A204.1 (cell line): Measurements from ENCODE around the gene YIPF1.

Experiments used
- FAIRE-seq: peaks from 2 replicates; lab custom pipeline; 2012; peaks lifted over from hg19 to GRCh38; lab: Jason Lieb, UNC

YIPF1 gene

GRCh38 chr1:53889304-53890298, at the start of gene YIPF1:
TSS of gene YIPF1 (minus strand) at chr1:53889797. CDS start at chr1:53888937, 860 bp downstream.
- FAIRE-seq: no peak

DNA sequence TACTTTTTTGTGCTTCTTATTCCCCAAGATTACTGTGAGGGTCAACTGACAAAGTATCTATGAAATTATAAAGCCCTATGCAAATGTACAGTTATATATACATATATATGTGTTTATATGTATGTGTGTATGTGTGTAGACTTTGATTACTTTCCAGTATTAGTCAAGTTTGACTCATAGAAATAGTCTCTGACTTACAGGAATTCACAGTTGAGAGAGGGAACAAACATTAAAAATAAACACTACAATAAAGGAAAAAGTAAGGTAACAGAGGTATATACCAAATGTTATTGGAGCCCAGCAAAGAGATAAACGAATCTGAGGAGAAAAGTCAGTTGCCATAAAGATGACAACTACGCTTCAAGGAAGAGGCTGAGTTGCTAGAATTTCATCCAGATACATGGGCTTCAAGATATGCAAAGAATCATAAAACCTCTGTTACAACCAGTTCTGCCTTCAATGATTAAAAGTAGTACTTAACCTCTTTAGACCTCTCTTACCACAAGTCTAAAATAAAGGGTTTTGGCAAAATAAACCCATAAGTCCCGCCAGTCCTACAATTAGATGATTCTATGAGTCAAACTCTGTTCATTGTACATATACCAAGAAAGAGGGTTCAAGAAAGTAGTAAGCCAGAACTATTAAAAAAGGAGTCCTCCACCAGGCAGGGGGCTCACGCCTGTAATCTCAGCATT, 48.7 kb upstream of the YIPF1 start:
- FAIRE-seq: no peak

- no peak for FAIRE-seq
Observed at GRCh38 chr1:53936430-53936829, 46.8 kb upstream of the YIPF1 start.

- FAIRE-seq: no peak
Observed at GRCh38 chr1:53934170-53934765, 44.7 kb upstream of the YIPF1 start.

DNA sequence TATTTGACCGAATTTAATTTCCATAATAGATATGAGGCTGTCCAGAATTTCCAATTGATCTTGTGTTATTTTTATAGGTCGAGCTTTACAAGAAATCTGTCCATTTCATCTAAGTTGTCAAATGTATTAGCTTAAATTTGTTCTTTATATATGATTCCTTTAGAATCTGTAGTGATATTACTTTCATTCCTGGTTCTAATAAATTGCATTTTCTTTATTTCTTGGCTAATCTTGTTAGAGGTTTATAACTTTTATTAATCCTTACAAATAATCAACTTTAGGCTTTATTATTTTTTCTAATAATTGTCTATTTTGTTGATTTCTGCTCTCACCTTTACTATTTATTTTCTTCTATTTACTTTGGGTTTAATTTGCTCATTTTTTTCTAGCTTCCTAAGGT, 41.9 kb upstream of the YIPF1 start:
- peak; percentile 54 for FAIRE-seq

- FAIRE-seq: no peak
Observed at GRCh38 chr1:53930932-53931331, 41.3 kb upstream of the YIPF1 start.

DNA sequence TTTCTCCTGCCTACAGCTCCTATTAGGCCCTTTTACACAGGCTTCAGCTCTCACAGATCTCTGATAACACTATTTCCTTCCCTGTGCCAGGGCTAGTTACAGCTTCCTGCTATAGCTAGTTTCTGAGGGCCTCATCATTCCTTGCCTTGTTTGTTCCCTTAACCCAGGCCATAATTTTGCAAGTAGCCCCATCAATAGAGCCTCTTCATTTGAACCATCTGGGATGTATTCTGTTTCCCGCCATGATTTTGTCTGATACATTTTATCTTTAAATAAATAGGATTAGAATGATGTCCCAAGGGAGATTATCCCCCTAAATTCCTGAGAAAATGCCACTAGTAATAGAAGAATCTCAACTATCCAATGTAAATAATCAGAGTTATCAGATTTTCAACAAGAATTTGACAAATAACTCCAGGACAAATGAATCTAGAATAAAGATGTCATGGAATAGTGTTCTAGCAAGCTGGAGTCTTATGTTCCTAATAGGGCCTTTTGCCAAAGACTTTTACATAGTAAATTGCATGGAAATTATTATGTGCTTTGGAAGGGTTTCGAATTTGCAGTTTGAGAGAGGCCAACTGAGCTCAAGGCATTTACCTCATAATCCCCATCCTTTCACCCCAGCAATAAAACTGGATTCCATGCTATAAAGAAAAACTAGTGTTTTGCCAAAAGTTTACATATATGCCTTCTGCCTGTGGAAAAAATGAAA, 39.8 kb upstream of the YIPF1 start:
- FAIRE-seq: no peak

DNA sequence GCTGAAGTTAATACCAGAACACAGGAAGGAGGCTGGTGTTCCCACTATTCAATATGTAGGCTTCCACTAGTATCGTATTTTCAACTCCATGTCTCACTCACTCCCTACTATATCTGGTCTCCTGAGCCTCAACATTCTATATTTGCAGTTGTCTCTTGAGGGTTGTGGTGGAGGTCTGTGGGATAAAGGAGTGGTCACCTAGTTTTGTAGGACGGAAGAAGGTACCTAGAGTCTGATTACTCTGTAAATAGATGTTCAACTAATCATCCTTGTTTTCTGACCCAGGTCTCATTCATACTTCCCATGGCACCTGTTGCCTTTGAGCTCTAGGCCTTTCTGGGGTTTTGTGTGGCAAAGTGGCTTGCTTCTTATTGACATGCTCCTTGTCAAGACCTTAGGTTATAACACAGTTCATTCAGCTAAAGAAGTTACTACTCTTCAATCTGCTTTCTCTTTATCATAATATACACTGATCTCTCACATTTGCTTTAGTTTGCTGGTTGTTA, 37.8 kb upstream of the YIPF1 start:
- FAIRE-seq: no peak

- no peak for FAIRE-seq
Observed at GRCh38 chr1:53919675-53920066, 30.1 kb upstream of the YIPF1 start.

DNA sequence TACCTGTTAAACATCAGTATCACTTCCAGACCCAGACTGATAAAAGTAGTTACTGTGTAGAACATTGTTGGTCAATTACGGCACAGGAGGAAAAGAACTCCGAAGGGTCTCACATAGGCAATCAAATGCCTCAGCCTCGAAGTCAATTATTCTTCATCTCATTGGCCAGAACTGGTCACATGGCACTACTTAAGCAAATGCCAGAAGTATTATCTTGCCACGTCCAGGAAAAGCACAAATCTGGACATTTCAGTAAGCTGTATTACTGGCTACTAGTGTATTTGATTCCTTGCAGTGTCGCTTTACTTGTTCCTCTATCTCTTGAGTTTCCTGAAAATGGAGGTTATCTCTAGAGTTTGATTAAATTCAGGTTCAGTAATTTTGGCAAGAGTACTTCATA, 28.7 kb upstream of the YIPF1 start:
- no peak for FAIRE-seq

- no peak for FAIRE-seq
Observed at GRCh38 chr1:53913352-53914033, 23.9 kb upstream of the YIPF1 start.

GRCh38 chr1:53911442-53911841, 21.8 kb upstream of the YIPF1 start:
- FAIRE-seq: no peak

DNA sequence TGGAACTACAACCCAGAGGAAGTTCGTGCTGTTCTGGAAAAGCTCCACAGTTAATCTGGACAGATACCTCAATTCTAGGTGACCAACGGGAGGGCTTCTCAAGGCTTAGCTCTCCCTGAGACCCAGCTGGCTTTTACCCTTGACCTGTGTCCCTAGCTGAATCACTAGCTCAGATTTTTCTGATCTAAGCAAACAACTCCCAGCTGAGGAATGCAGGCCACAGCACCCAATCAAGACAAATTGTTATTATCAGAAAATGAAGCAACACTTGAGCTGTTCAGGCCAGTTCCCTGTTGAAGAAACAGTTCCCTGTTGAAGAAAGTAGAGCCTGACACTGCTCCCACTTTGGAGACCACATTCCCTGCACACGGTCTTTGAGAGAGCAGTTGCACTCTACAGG, 20.3 kb upstream of the YIPF1 start:
- no peak for FAIRE-seq

- no peak for FAIRE-seq
Observed at GRCh38 chr1:53906121-53906520, 16.5 kb upstream of the YIPF1 start.

DNA sequence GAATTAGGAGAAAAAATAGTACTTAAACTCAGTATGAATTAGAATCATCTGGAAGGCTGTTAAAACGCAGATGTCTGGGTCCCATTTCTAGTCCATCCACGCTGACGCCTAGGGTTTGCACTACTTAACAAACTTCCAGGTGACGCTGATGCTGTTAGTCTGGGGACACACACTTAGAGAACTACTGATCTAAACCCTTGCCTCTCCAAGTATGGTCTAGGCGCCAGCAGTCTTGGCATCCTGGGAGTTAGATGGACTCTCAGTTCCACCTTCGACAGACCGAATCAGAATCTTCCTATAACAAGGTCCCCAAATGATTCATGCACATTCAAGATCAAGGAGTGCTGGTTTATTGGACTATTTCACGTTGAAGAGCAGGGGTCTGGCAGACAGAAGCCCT, 15.9 kb upstream of the YIPF1 start:
- FAIRE-seq: no peak

DNA sequence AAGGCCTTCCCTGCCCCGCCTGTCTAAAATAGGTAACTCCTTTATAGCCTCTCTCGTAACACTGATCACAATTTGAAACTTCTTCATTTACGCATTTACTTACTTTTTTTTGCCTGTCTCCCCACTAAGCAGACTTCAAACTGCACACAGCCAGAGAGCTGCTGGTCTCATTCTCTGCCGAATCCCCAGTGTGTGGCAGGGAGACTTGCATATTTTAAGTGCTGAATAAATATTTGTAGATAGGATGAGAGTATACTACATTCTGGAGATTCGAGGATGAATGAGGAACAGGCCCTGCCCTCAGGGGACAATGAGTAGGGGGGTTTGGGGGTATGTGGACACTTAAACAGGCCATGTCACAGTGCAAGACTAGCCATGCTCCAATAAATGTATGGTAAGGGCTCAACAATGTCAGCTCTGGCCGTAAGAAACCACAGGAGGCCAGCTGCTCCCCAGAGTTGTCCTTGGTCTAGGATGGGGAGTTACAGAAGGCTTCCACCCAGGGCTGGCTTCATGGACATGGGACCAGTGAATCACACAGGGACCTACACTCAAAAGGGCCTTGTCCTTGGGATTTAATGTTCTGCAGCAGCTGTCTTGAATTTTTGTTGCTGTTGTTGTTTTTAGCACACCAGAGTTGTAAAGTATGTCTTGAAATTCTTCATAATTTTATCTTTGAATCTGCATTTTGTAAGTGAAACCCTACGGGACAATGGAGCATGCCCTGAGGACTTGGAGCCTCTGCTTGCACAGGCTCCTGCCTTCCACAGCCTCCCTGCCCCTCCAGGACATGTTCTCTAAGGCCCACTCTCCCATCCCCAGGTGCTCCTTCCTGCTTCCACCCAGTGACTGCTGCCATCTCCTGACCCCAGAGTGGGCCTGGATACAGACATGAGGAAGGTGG, 12.9 kb upstream of the YIPF1 start:
- FAIRE-seq: no peak

DNA sequence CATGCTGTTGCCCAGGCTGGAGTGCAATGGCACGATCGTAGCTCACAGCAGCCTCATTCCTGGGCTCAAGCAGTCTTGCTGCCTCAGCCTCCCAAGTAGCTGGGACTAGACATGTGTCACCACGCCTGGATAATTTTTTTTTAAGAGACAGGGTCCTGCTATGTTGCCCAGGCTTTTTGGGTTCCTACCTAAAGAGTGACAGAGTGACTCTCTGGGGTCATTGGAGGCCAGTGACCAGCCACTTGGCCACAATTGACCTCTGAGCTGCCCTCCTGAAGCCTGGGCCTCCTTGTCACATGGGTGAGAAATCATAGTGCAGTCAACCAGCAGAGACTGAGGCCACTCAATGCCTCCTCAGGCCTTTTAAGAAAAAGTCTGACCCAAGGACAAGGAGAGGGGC, 10.1 kb upstream of the YIPF1 start:
- FAIRE-seq: no peak

DNA sequence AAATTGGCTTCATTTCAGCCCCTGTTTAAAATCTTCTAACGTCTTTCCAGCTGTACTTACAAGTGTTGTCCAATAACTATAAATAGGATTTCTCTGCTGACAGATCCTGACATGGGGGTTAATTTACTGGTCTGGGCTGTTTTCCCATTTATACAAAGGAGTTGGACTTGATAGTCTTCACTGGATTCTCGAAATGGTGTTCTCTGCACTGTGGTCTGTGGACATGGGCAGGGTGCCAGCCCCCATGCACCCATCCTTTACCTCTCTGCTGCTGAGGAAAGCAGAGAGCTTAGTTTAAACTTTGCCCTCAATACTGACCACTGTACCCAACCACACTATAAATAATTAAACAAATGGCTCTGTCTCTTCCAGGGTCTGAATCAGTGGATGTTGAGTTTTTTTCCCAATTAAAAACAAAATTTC, 9.6 kb upstream of the YIPF1 start:
- FAIRE-seq: no peak

DNA sequence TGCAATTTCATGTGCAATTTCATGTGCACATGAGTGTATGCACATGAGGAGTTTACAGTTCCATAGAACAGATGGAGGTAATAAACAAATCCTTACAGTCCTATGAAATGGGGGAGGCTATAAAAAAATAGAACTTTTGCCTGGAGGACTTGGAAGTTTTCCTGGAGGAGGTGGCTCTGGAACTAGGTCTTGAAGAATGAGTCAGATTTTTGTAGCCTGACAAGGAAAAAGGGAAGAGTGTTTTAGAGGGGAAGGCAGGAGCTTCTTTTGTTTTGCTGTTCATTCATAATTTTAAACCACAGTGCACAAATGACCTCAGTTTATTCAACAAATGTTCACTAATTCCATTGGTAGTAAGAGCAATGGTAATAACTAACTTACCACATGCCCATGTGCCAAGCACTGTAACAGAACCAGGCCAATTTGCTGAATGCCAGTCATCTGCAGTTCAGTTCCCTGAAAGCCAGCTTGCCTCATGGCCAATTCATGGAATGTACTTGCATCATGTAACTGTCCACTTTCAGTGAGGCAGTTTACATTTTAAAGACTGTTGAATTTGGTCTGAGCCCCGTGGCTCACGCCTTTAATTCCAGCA, 7.1 kb upstream of the YIPF1 start:
- no peak for FAIRE-seq

GRCh38 chr1:53895421-53895820, 5.8 kb upstream of the YIPF1 start:
- no peak for FAIRE-seq
